Breast epithelium (tissue), 3 donors: ENCODE measurements around the gene PHF21A.

Source experiments
- POLR2AphosphoS5 ChIP-seq, 3 donors: sonication (generic); formaldehyde crosslinking; IDR thresholded peaks; one replicate each; pipeline ENCODE4 v1.6.1; 2017; ENCODE audit warnings: antibody characterized with exemption in 3 of 3
- TF ChIP-seq, protein P1 (sequence below), 3 donors: fragments of 450-650 bp; IDR thresholded peaks; one replicate each; pipeline ENCODE4 v1.5.1; 2016 to 2017; ENCODE audit warnings: antibody characterized with exemption in 3 of 3, mild to moderate bottlenecking in 3 of 3, moderate library complexity in 3 of 3

DNA sequence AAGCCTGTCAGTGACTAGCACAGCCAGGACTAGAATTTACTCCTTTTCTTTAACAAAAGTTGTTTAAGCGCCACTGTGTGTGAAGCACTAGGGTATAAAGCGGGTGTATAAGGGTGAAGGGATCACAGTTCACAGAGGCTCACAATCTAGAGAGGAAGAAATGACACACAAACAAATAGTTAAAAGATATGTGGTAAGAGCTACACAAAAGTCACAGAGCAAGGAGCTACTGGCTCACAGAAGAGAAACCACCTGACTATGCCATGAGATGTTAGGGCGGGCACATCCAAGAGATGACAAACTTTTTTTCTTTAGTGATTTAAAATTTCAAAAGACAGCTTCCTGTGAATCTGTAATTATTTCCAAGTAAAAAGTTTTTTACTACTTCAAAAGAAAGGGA is 55.6 kb downstream of the PHF21A start:
- TF ChIP-seq, protein P1, sequence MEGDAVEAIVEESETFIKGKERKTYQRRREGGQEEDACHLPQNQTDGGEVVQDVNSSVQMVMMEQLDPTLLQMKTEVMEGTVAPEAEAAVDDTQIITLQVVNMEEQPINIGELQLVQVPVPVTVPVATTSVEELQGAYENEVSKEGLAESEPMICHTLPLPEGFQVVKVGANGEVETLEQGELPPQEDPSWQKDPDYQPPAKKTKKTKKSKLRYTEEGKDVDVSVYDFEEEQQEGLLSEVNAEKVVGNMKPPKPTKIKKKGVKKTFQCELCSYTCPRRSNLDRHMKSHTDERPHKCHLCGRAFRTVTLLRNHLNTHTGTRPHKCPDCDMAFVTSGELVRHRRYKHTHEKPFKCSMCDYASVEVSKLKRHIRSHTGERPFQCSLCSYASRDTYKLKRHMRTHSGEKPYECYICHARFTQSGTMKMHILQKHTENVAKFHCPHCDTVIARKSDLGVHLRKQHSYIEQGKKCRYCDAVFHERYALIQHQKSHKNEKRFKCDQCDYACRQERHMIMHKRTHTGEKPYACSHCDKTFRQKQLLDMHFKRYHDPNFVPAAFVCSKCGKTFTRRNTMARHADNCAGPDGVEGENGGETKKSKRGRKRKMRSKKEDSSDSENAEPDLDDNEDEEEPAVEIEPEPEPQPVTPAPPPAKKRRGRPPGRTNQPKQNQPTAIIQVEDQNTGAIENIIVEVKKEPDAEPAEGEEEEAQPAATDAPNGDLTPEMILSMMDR (IDR thresholded peaks at IDR 0.05) = no peak
- no peak for TF ChIP-seq POLR2AphosphoS5 (IDR thresholded peaks at IDR 0.05)
